NT2/D1 (cell line): ENCODE results near the gene CYP19A1.

ENCODE experiments used
- SUZ12 ChIP-seq: IDR thresholded peaks from 2 replicates; pipeline ENCODE4 v1.6.1; 2011; ENCODE audit not compliant: insufficient read length, insufficient read depth; ENCODE audit errors: extremely low read depth
- YY1 ChIP-seq: IDR thresholded peaks from 2 replicates; pipeline ENCODE4 v1.6.1; 2011; ENCODE audit not compliant: insufficient read length, insufficient read depth
- ZNF274 ChIP-seq: IDR thresholded peaks from 2 replicates; pipeline ENCODE4 v1.6.1; 2011; ENCODE audit warnings: mild to moderate bottlenecking, low read depth, low read length

GRCh38 chr15:51283026-51283425, 55.4 kb downstream of the CYP19A1 start:
- TF ChIP-seq YY1 = no peak
- no peak for TF ChIP-seq ZNF274
- TF ChIP-seq SUZ12 = no peak
